C4-2B (cell line): ENCODE measurements around the gene RPS27L.

Experiments
- H3K27ac ChIP-seq: fragments of 450-650 bp; 2 replicates; pipeline ENCODE4 v1.5.1; 2017
- CTCF ChIP-seq: fragments of 450-650 bp; conservative IDR thresholded peaks from 2 replicates; pipeline ENCODE4 v1.5.1; 2017; ENCODE audit warnings: mild to moderate bottlenecking
- ZFX ChIP-seq: fragments of 450-650 bp; IDR thresholded peaks from 2 replicates; pipeline ENCODE4 v1.6.1; 2017

The RPS27L gene

GRCh38 chr15:63121382-63122001 lies 35.8 kb downstream of the RPS27L start, which contains the start of gene LACTB:
LACTB (plus strand) TSS chr15:63121861; CDS start chr15:63121872, 11 bp downstream.
- peak within 1 kb of the TSS; percentile 76 for H3K27ac ChIP-seq
- TF ChIP-seq ZFX, result no peak
- TF ChIP-seq CTCF, result no peak

DNA sequence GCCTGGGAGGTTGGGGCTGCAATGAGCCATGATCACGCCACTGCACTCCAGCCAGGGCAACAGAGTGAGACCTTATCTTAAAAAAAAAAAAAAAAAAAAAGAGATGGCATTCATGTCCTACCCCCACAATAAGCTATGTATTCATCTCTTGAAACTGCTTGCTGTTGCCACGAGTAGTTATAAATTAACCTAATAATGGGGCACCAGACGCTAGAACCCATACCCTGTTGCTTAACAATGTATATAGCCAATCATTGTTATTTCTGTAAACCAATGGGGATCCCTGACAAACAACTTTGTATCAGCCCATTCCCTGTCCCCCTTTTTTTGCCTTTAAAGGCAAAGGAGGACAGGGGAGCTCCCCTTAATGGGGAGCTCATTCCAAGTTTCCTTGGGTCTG lies 38.4 kb downstream of the RPS27L start:
- TF ChIP-seq CTCF (no peak), ZFX (no peak)
- no peak overlapping the region for H3K27ac ChIP-seq

DNA sequence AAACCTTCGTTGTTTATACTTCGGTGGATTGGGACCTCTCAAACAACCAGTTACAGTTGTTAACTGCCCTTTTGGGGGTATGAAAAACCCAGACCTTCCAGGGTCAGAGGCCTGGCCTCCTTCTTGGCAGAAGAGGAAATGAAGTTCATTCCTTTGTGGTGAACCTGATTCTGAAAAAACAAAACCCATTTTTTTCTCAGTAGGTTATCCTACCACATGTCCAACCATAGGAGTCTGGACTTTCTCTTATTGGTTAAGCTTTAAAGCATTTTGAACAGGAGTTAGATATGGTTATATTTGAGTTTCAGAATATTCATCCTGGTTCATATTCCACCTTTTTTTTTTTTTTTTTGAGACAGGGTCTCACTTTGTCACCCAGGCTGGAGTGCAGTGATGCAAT lies 42.8 kb downstream of the RPS27L start:
- no peak overlapping the region for H3K27ac ChIP-seq
- TF ChIP-seq ZFX, result no peak
- no peak for TF ChIP-seq CTCF

- TF ChIP-seq ZFX, result no peak
- no peak overlapping the region for H3K27ac ChIP-seq
Measured at GRCh38 chr15:63112871-63113270, 44.4 kb downstream of the RPS27L start.

DNA sequence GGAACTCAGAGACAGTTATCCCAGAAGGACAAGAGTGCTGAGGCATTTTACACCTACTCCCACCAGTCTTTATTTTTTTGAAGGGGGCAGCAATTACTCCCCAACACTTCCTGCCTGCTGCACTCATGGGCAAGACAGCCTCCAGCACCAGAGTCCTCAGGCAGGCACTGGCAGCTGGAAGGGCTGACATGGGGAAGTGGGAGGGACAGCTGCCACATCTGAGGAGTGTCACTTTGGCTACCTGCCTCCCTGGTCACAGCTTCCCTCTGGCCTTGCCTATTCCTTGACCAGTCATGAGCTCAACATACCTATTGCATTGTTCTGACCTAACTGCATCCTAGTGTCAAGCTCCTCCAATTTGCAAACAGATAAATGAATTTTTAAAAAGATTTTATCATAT lies 45.8 kb downstream of the RPS27L start:
- TF ChIP-seq CTCF, result no peak
- TF ChIP-seq ZFX, result no peak
- H3K27ac ChIP-seq, result no peak overlapping the region

DNA sequence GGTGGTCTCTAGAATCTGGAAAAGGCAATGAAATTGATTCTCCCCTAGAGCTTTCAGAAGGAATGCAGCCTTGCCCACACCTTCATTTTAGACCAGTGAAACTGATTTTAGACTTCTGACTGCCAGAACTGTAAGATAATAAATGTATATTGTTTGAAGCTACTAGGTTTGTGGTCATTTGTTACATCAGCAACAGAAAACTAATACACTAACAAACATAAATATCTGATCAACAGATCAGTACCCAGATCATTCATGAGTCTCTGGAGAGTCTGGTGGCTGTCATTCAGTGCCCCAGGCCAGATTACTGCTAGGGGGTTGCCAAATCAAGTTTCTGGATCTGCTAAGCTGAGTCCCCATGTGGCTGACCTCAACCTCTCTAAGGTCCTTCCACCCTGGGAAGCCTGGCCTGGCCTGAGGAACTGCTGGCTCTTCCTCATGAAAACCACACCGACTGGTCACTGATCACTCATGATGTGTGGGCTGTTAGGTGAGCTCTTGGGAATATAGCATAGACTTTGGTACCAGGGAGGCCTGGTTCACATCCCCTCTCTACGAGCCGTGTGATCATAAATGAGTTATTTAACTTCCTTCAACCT lies 46.8 kb downstream of the RPS27L start:
- H3K27ac ChIP-seq, result no peak overlapping the region
- TF ChIP-seq CTCF (no peak), ZFX (no peak)

DNA sequence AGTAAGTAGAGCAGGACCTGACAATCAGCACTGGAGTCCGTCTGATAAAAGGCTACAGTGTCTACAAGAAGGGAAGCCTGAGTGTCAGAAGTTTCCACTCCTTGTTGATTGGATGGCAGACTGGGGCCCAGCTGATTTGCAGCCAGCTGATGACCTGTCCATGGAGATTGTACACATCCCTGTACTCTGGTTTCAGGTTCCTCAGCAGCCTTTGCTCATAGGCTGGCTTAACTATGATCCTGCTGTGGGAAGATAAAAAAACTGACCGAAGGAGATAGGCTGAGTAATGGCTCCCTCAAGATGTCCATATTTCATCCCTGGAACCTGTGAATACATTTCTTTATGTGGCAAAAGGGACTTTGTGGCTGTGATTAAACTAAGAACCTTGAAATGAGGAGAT lies 47.4 kb downstream of the RPS27L start:
- no peak overlapping the region for H3K27ac ChIP-seq
- no peak for TF ChIP-seq CTCF
- no peak for TF ChIP-seq ZFX

- no peak overlapping the region for H3K27ac ChIP-seq
- TF ChIP-seq ZFX, result no peak
Measured at GRCh38 chr15:63109498-63109897, 47.8 kb downstream of the RPS27L start.
